PC-3 (cell line): ENCODE measurements around the gene CLEC1A. TPM values are rescaled to one million over a fixed set of nuclear protein-coding genes. Genes with fewer than 3 reads are reported as not detected.

Source experiments
- ATAC-seq: fragments of 200-7000 bp; cut with Tn5 transposase; 2 replicates; pipeline ENCODE4 v1.9.1; 2020; ENCODE audit warnings: mild to moderate bottlenecking, moderate library complexity
- BruUV-seq: library from RNA; stranded (reverse); fragments of 400-500 nt; replicated peaks from 2 replicates; lab custom pipeline; 2021; lab: Mats Ljungman, UMichigan
- CTCF ChIA-PET: fragments of 300-600 bp; sonication (Branson Sonifier 250); formaldehyde crosslinking; loops from one replicate; lab custom pipeline; 2022; ENCODE audit warnings: antibody characterized with exemption; lab: Charles Lee
- POLR2A ChIA-PET: fragments of 300-600 bp; sonication (Branson Sonifier 250); formaldehyde crosslinking; loops from one replicate; lab custom pipeline; 2022; ENCODE audit warnings: antibody characterized with exemption; ENCODE audit not compliant: unreplicated experiment; lab: Charles Lee
- DNase-seq: peaks from one replicate; pipeline ENCODE4 v3.0.0-alpha.2; 2015
- H2AFZ ChIP-seq: fragments of 300-600 bp; sonication (generic); 2 replicates; pipeline ENCODE4 v1.6.0; 2016; ENCODE audit warnings: antibody characterized with exemption, low read length
- H3F3A ChIP-seq: fragments of 300-600 bp; sonication (generic); one replicate; pipeline ENCODE4 v1.6.0; 2017; ENCODE audit warnings: antibody characterized with exemption, low read length, control low read depth, mild to moderate bottlenecking; ENCODE audit not compliant: unreplicated experiment
- H3K27ac ChIP-seq: fragments of 300-600 bp; sonication (generic); 2 replicates; pipeline ENCODE4 v1.5.1; 2016; ENCODE audit warnings: mild to moderate bottlenecking, low read length
- H3K27me3 ChIP-seq: fragments of 300-600 bp; sonication (generic); 2 replicates; pipeline ENCODE4 v1.6.1; 2016; ENCODE audit warnings: low read length, mixed read lengths
- H3K36me3 ChIP-seq: fragments of 300-600 bp; sonication (generic); 2 replicates; pipeline ENCODE4 v1.6.1; 2016; ENCODE audit warnings: low read depth, mixed run types, low read length, mixed read lengths
- H3K4me1 ChIP-seq: fragments of 300-600 bp; sonication (generic); 2 replicates; pipeline ENCODE4 v1.5.1; 2016; ENCODE audit warnings: low read length; ENCODE audit not compliant: insufficient read depth
- H3K4me2 ChIP-seq: fragments of 300-600 bp; sonication (generic); 2 replicates; pipeline ENCODE4 v1.6.0; 2016; ENCODE audit warnings: low read length
- H3K4me3 ChIP-seq: fragments of 300-600 bp; sonication (generic); 2 replicates; pipeline ENCODE4 v1.5.1; 2016; ENCODE audit warnings: mild to moderate bottlenecking, low read length, mixed read lengths
- H3K79me2 ChIP-seq: fragments of 300-600 bp; sonication (generic); 2 replicates; pipeline ENCODE4 v1.6.1; 2017; ENCODE audit warnings: low read length, mixed read lengths
- H3K9ac ChIP-seq: fragments of 300-600 bp; sonication (generic); 2 replicates; pipeline ENCODE4 v1.6.0; 2016; ENCODE audit warnings: mild to moderate bottlenecking, low read length
- H3K9me2 ChIP-seq: fragments of 300-600 bp; sonication (generic); replicated peaks from 2 replicates; pipeline ENCODE4 v1.6.1; 2016; ENCODE audit warnings: mixed run types, low read length, mixed read lengths
- H3K9me3 ChIP-seq: fragments of 300-600 bp; sonication (generic); 2 replicates; pipeline ENCODE4 v1.6.1; 2016; ENCODE audit warnings: low read length, mixed read lengths
- H4K20me1 ChIP-seq: fragments of 300-600 bp; sonication (generic); 2 replicates; pipeline ENCODE4 v1.6.1; 2016; ENCODE audit warnings: low read length, mixed read lengths
- EZH2 ChIP-seq: fragments of 300-600 bp; sonication (generic); IDR thresholded peaks from one replicate; pipeline ENCODE4 v1.6.1; 2017; ENCODE audit warnings: antibody characterized with exemption, mild to moderate bottlenecking, low read length; ENCODE audit not compliant: unreplicated experiment
- EZH2phosphoT487 ChIP-seq: fragments of 300-600 bp; sonication (generic); IDR thresholded peaks from 2 replicates; pipeline ENCODE4 v1.6.1; 2018; ENCODE audit warnings: mild to moderate bottlenecking, antibody characterized with exemption, low read length, borderline replicate concordance
- intact Hi-C: fragments of 100-400 bp; cut with micrococcal nuclease; formaldehyde crosslinking; loops from 2 replicates; pipeline ENCODE4 v1.9.0; 2023
- total RNA-seq: library from RNA; depleted of rRNA; stranded (reverse); fragments of >200 nt; gene quantifications from 2 replicates; pipeline ENCODE4 v1.2.3, GENCODE V29; 2014
- TF ChIP-seq, protein P1 (sequence below): fragments of 300-600 bp; sonication (generic); conservative IDR thresholded peaks from 2 replicates; pipeline ENCODE4 v1.5.1; 2017; ENCODE audit warnings: antibody characterized with exemption, low read depth, mild to moderate bottlenecking, low read length

CLEC1A gene
- total RNA-seq, 1 experiment from 2014 or later, result not detected

DNA sequence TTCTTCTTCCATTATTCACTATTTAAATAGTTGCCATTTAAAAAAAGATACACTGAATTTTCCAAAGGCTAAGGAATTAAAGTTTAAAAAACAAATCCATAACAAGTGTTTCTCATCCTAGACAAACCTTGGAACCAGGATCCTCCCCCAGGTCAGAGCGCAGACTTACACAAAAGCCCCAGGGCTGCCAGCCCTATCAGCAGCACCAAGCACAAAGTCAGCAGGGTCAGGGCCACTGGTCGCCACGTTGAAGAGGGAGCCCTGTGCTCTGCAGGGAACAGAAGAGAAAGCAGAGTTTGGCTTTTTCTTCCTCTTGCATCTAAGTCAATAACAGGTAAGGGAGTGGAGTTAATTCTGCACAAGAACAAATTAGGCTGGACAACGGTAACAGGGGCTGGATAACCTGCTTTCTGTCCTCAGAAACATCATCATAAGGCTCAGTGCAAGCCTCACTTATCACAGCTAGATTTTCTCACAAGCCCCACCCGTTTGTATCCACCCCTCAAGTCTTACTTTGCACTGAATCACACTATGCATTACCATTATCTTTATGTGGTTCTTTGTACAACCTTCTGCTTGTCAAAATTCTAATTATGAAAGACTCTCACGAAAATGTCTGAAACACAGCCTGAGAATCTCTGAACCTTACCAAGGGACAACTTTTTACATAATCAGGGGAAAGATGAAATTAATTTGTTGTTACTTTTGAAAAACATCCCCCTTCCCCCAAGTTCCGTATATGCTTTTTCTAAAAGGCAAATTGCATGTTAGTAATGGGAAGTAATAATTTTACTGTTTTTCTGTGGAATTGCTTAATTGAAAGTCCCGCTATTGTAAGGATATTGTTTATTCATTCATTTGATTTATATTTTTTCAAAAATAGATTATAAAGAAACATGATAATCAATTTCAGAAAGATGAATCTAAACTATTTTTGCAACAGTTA, 9.6 kb downstream of the CLEC1A start:
- Histone ChIP-seq H2AFZ (no peak overlapping the region), H3K4me3 (no peak overlapping the region), H3F3A (no peaks in the 10 kb centered on the region), H3K9me2 (no peaks in the 10 kb centered on the region), H3K4me1 (no peaks in the 10 kb centered on the region), H3K79me2 (no peaks in the 10 kb centered on the region), H3K4me2 (no peak overlapping the region), H3K9ac (no peak overlapping the region), H3K9me3 (no peaks in the 10 kb centered on the region), H4K20me1 (no peaks in the 10 kb centered on the region), H3K27ac (no peak overlapping the region), H3K27me3 (peaks cover 10% of the 10 kb centered on the region; the same call in 1 of the 2 replicates), H3K36me3 (no peaks in the 10 kb centered on the region)
- TF ChIP-seq EZH2phosphoT487 (no peak), EZH2 (no peak)
- TF ChIP-seq, protein P1, sequence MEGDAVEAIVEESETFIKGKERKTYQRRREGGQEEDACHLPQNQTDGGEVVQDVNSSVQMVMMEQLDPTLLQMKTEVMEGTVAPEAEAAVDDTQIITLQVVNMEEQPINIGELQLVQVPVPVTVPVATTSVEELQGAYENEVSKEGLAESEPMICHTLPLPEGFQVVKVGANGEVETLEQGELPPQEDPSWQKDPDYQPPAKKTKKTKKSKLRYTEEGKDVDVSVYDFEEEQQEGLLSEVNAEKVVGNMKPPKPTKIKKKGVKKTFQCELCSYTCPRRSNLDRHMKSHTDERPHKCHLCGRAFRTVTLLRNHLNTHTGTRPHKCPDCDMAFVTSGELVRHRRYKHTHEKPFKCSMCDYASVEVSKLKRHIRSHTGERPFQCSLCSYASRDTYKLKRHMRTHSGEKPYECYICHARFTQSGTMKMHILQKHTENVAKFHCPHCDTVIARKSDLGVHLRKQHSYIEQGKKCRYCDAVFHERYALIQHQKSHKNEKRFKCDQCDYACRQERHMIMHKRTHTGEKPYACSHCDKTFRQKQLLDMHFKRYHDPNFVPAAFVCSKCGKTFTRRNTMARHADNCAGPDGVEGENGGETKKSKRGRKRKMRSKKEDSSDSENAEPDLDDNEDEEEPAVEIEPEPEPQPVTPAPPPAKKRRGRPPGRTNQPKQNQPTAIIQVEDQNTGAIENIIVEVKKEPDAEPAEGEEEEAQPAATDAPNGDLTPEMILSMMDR, result no peak
- no peak for DNase-seq
- ChIA-PET CTCF (interaction anchor here (0.8 kb wide), 1 partner anchor 292 kb away, joined by 3 read pairs; no protein-coding TSS in a partner anchor), POLR2A (no interaction called here)
- ATAC-seq, result no peak
- BruUV-seq, result no TSS peak
- intact Hi-C loops, result no loop called here

- POLR2A ChIA-PET, result no interaction called here
- BruUV-seq, result no TSS peak
- TF ChIP-seq EZH2phosphoT487 (no peak), EZH2 (no peak)
- TF ChIP-seq, protein P1, result no peak
These were observed 10.8 kb downstream of the CLEC1A start for GRCh38 chr12:10088031-10088430.

GRCh38 chr12:10086387-10086786, 12.4 kb downstream of the CLEC1A start:
- Histone ChIP-seq H3K27me3 (peaks cover 10% of the 10 kb centered on the region; the same call in 1 of the 2 replicates), H3K9ac (no peak overlapping the region), H3K4me1 (no peaks in the 10 kb centered on the region), H3F3A (no peaks in the 10 kb centered on the region), H2AFZ (no peak overlapping the region), H3K27ac (no peak overlapping the region), H4K20me1 (no peaks in the 10 kb centered on the region), H3K9me2 (no peaks in the 10 kb centered on the region), H3K36me3 (no peaks in the 10 kb centered on the region), H3K4me2 (no peak overlapping the region), H3K79me2 (no peaks in the 10 kb centered on the region), H3K4me3 (no peak overlapping the region), H3K9me3 (no peaks in the 10 kb centered on the region)
- ChIA-PET CTCF (no interaction called here), POLR2A (no interaction called here)
- intact Hi-C loops, result no loop called here
- ATAC-seq, result no peak
- TF ChIP-seq EZH2phosphoT487 (no peak), EZH2 (no peak)
- TF ChIP-seq, protein P1, result no peak
- DNase-seq, result no peak
- BruUV-seq, result no TSS peak

More at GRCh38 chr12:10088031-10088430, 10.8 kb downstream of the CLEC1A start:
- Histone ChIP-seq H3K9ac (no peak overlapping the region), H4K20me1 (no peaks in the 10 kb centered on the region), H3K36me3 (no peaks in the 10 kb centered on the region), H3K4me2 (no peak overlapping the region), H3K27me3 (peaks cover 10% of the 10 kb centered on the region; the same call in 1 of the 2 replicates), H3K27ac (no peak overlapping the region), H2AFZ (no peak overlapping the region), H3K79me2 (no peaks in the 10 kb centered on the region), H3K9me3 (no peaks in the 10 kb centered on the region), H3K9me2 (no peaks in the 10 kb centered on the region), H3K4me3 (no peak overlapping the region), H3K4me1 (no peaks in the 10 kb centered on the region), H3F3A (no peaks in the 10 kb centered on the region)
- DNase-seq (no peak), ATAC-seq (no peak)
- intact Hi-C loops, result no loop called here
- CTCF ChIA-PET, result interaction anchor here (0.8 kb wide), 1 partner anchor 290 kb away, joined by 3 read pairs; no protein-coding TSS in a partner anchor
